ENCODE results near the gene ZFYVE21.

ZFYVE21 gene

DNA sequence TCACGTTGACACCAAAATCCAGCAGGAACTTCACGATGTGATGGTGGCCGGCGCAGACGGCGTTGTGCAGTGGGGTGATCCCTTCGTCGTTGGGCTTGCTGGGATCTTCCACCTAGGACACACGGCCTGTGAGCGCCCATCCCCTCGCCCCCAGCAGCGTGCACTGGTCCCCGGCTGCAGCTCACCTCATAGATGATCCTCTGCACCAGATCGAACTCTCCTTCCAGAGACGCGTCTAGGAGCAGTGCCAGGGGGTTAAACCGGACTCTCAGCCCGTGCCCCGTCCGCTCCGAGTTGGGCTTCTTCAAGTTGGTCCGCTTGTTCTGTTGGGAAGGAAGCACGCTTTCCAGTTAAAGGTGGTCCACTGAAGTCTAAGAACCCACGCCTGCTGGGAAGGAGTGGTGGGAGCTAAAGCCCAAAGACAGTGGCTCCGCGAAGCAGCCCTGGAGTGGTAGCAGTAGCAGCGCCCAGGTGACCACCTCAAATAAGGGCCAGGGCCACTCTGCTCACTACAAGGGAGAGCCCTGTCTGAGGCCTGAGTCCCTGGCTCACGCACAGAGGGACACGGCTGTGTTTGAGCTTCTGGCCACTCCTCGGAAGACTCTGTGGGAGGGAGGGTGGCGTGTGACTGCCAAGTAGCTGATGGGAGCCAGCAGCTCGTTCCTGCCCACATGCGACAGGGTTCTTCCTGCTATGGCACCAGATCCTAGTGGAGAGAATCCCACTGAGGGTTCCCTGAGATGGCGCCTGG lies 23.3 kb downstream of the ZFYVE21 start:
- DNase-seq: no peak

DNA sequence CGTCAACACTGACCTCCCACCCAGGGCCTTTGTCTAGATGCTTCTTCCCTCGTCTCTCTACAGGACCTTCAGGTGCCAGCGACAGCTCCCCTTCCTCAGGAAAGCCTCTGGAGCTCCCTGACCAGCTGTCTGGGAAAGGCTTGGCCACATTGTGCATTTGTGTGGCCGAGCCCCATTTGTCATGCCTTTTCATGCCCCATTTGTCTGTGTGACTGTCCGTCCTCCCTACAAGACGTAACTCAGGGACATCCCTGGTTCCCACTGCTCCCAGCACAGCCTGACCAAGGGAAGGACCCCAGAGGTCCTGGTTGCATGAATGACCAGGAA lies 23.8 kb downstream of the ZFYVE21 start:
- no peak for DNase-seq

DNA sequence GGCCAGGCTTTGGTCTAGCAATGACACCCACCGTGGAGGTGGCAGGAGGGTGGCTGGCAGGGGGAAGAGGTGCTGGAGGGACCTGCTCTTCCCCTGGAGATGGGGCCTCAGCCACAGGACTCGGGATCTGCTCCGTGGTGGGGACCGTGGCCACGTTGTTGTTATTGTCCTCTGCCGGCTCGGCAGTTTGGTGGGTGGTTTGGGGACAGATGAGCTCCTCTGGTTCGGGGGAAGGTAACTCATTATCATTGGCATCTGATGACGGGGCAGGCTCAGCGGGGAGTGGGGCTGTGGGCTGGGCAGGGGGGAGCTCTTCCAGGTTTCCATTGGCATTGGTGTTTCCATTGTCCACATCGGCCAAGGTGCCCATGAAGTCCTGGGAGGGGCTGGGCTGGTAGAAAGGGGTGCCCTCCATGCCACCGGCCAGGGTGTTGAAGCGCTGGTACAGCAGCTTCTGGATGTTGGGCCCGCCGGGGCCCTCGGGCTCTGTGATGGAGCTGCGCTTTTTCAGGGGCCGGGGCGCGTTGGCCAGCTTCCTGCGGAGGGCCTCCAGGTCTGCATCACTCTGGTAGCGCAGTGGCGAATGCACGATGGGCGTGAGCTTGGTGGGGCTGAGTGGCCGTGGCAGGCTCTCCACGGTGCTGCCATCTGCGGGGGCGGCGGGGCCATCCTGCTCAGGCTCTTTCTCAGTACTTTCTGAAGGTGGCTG lies 24.3 kb downstream of the ZFYVE21 start:
- no peak for DNase-seq

DNA sequence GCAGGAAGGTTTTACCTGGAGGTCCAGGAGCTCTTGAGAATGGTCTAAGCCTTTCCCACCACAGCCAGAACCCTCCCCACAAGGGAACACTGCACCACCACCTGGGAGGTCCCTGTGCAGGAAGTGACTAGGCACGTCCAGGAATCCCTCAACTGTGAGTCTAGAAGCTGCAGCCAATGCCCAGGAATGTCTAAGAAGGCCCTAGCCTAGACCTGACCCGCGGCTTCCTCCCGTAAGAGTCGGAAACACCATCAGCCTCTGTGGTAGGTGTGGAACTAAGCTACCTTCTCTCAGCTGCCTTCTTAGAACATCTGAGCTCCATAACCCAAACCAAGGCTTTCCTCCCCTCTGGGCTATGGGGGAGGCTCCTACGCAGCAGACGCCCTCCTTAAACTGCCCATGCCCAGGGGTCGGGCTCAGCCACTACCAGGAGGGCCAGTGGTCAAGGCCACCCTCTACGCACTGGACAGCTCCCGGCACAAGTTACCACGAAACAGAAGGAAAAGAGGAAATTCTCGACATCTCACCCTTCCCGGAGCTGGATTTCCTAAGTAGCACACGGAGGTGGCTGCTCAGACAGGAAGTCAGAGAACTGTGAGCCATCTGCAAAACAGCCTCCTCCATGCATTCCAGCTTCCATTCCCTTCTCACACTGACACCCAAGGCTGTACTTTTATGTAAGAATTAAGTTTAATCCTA lies 25.5 kb downstream of the ZFYVE21 start:
- DNase-seq: no peak

DNA sequence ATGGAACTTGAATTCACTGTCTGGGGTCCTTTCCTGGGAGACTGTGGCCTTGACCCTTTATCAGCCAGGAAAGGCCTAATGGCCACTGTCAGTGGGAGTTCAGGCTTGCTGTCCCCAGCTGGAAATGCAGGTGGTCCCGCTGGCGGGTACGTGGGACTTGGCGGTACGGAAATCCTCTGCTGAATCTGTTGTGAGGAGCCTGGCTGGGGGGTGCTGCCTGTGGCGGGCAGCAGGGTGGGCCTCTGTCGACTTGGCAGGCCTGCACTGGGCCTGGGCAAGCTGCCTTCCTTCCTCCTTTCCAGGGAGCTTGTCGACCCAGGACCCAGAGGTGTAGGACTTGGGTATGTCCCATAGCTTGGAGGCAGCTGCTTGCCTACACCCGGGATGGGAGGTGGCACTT lies 26.3 kb downstream of the ZFYVE21 start:
- DNase-seq: no peak

DNA sequence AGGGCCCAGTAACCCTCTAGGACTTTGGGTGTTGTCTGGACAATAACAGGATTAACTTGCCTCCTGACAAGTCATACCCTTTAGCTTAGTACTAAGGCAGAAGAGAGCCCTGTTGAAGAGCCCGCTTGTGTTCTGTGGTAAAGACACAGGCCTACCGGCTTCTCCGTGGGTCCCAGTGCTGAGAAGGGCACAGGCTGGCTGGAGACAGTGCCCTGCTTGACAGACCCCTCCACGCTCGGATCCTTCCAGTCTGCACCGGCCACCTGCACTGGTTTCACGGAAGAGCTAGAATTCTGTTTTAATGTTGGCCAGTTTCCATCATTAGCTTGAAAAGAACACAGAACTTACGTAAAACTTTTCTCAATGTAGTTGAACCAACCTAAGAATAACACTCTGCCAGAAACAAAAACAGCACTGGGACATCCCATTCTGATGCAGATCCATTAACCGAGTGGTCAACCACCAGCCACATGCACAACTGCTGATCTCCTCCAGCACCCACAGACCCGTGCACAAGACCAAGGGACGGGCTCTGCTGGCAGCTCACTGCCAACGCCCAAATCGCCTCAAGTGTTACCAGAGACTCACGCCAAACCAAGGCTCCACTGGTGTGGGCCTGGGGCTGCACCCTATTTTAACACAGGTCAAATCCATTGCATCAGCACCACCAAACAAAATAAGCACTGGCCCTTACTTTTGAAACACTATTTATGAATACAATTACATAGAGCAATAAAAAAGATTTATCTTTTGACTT lies 27.1 kb downstream of the ZFYVE21 start:
- no peak for DNase-seq

DNA sequence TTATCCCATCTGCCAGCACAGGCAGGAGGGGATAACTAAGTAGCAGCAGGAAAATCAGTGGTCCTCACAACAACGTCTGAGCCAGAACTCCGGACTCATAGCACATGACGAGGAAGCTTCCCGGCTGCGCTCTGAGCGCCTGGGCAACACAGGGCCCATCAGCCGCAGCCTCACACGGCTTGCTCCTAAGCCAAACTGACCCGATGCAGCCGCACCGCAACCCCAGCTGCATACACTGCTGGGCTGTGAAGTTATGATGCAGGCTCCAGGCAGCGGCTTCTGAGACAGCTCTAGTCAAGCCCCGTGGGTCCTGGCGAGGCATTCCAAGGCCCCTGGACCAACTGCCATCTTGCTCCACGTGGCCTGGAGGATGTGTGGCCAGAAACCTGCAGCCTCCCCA lies 28.1 kb downstream of the ZFYVE21 start:
- no peak for DNase-seq

DNA sequence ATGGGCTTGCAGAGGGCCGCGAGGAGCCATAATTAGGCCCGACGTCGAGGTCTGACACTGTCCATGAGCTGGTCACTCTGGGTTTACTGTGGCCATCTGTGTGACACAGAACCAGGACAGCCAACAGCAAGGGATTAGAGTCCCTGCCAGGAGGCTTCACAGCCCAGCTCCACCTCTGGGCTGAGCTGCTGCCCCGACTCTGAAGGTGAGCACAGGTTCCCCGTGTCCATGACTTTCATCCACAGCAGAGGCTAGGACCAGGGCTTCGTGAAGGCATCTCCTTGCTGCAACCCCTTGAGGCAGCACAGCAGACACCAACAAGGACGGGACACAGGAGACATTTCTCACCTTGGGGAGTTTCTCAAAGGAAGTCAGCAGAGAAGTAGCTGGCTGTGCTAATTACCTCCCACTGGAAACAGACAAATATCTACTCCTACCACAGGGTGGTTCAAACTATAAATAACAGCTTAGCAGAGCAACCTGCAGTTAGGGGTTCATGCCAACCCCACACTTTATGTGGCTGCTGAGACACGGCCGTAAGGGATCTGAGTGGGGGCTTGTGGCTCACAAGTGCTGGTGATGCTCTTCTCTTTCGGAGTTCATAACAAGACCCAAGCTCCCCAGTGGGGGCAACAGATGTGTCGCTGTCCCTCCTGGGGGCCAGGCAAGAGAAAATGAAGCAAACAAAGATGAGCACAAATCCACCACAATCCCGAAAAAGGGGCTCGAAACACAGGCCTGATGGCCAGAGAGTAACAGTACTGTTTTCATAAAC lies 29.2 kb downstream of the ZFYVE21 start:
- DNase-seq: no peak

DNA sequence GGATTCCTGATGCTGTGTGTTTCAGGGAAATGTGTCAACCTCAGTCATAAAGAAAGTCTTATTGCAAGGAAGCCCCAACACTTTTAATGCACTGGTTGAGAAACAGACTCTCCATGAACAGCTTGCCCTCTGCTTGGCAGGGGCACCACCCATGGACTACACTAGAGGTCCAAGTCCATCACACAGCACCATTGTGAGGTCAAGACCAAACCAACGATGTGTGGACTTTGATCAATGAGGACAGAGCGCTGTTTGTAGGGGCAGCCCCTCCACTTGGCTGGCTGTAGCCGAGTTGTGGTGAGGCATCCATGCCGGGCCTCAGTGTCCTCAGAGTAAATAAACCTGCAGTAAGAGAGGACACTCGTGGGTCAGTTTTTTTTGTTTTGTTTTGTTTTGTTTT lies 29.8 kb downstream of the ZFYVE21 start:
- DNase-seq: no peak

DNA sequence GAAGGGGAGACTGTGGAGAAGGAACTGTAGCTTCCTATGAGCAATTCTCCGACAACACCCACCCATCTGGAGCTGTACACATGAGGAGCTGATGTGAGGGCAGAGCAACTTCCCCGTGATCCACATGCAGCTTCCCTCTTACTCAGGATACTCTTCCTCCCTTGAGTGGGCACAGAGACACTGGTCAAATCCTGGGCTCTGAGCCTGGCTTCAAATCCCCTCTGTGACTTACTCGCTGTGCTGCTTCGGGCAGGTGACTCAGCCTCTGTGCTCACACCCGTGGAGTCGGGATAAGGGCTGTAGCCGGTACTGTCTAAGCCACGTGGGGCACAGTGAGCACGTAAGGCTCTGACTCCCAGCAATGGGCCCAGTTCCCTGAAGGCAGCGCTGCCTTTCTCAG lies 31.1 kb downstream of the ZFYVE21 start:
- DNase-seq: no peak

DNA sequence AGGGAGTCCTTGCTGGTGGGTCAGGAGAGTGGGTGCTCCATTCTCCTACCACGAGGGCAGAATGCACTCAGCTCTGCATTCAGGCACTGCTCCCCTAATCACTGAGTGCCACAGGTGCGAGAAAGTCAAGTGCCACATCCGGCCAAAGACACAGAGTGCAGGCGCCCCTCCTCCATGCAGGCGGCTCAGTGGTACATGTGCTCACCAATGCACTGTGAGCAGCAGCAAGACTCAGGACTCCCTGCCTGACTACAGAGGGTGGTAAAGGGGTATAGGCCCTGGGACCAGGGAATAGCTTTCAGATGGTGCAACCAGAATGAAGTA lies 32.9 kb downstream of the ZFYVE21 start:
- DNase-seq: peak in 2 of 3 experiments; percentile 13 to 48

DNA sequence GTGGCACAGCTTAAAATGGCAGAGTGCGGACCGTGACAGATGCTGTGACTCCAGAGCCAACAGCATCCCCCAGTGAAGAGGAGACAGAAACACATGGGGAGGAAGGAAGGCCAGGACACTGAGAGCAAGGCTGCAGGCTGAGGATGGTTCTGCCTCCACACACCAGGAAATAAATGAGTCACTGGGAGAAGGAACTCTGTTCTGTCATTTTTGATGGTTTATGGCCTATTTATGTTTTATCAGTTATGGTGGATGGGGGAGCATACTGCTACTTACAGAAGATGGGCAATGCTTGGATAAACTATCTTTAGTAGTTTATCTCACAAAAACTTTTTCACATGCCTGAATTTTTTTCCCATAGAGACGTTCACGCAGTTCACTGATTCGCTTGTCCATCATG lies 33.8 kb downstream of the ZFYVE21 start:
- DNase-seq: no peak

DNA sequence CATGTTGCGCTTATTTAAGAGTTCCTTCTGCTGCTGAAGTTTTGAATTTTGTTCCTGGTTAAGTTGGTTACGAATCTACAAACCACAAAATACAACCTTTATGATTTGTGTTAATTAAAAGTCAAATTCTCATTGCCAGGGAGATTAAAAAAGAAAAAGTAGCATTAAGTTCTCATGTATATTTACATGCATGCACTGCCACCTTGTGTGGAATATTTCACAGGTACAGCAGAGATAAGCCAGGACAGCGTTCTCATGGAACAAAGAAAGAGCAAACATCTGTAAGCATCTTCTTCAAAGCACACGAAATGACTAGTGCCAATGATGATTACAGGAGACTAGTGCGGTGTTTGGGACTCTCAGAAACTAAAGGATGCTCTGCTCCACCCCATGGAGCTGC lies 34.2 kb downstream of the ZFYVE21 start:
- peak in 1 of 3 experiments; percentile 10 for DNase-seq

DNA sequence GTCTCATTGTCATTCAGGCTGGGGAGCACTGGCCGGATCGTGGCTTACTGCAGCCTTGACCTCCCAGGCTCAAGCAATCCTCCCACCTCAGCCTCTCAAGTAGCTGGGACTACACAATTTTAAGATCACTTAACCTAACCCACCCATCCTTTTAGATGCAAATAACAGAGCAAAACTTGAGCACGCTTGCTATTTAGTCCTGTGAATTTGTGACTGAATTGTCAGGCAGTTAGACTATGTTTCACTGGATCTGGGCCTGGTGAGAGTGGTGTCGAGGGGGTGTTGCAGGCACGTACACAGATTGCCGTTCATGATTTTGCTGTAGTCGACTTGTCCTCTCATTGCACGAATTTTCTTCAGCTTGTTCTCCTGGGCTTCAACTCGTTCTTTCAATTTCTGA lies 38.2 kb downstream of the ZFYVE21 start:
- DNase-seq: no peak

DNA sequence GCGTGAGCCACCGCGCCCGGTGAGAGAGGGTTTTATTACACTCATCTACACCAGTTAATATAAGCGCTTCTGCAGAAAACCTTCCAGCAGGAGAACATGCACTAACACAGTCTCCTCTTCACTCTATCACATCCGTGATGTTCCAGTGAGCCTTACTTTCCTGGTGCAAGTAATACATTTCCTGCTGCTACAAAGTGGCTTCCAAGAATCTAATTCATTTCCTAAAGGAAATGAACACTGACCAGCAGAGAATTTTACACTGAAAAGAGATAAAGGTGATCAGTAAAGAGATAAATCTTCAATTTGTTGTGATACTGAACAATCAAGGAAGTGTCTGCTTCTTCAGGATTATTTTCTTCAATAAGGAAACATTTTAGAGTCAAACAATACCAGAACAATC lies 39.5 kb downstream of the ZFYVE21 start:
- no peak for DNase-seq

DNA sequence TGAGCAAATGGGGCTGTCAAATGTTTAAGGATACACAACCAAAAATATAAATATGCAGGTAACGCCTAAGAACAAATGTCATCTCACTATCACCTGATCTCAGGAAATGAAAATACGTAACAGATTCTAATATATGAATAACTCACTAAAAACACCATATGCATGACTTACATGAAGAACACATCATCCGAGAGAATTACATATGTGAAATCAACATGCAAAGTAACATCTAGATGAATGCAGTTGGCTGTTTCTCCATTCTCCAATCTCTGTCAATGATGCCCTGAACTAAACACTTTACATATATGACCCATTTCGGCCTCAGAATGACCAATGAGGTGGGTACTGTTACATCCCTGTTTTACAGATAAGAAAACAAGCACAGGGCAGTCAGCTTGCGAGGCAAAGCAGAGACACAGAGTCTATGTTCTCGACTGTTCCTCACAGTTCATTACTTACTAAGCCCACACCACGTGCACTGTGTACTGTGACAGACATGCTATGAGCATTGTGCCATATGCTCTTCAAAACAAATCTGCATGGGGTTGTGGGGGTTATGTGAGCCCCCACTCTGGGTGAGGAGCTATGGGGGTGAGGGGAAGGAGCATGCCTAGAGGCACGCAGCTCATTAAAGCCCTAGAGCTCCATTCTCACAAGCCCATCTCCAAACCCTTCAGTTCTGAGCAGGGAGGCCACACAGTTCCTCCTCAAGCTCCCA lies 42.6 kb downstream of the ZFYVE21 start:
- DNase-seq: no peak

DNA sequence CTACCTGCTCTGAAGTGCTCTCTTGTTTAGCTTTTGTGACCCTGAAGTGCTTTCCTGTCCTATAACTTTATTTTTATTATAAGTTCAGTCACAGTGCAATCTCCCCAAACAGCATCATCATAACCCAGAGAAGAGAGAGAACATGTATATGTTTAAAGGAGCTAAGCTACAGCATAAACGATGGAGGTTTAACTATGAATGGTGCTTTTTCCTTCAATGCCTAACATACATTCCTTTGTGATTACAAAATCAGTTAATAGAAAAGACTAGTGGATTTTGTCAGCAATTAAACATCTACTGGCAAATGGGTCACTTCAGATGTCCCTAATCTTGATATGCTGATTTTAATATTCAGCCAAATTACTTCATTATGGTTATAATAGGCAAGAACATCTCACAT lies 46.4 kb downstream of the ZFYVE21 start:
- DNase-seq: no peak

DNA sequence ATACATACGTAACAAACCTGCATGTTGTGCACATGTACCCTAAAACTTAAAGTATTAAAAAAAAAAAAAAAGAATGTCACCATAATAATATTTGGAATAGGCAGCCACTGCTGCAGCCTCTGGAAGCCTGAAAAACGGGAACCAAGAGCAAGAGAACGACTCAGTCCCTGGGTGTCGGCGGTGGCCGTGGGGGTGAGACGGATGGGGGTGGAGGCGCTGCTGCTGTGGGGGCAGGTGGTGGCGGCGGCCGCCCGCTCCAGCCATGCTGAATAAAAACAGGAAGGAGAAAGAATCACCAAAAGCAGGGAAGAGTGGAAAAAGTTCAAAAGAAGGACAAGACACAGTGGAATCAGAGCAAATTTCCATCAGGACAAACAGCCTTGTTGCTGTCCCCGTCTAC lies 46.9 kb downstream of the ZFYVE21 start:
- no peak for DNase-seq

DNA sequence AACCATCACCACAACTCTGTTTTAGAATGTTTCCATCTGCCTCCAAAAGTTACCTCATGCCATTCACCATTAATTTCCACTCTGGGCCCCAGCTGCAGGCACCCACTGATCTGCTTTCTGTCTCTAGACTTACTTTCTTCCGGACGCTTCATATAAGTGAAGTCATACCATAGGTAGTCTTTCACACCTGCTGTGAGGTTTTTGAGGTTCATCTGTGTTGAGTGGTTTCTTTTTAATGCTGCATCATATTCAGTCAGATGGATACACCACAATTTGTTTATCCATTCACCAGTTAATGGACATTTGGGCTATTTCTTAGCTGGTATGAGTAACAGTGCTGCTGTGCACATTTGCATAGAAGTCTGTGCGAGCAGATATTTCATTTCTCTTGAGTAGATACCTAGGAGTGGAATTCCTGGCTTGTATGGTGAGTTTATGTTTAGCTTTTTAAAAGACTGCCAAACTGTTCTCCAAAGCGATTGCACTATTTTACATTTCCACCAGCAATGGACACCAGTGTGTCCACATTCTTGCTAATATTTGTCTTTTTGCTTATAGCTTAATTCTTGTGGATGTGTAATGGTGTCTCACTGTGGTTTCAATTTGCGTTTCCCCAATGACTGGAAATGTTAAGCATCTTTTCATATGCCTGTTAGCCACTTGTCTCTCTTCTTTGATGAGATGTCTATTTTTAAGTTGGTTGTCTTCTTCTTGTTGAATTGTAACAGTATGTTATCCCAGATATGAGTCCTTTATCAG lies 48.3 kb downstream of the ZFYVE21 start:
- DNase-seq: no peak

DNA sequence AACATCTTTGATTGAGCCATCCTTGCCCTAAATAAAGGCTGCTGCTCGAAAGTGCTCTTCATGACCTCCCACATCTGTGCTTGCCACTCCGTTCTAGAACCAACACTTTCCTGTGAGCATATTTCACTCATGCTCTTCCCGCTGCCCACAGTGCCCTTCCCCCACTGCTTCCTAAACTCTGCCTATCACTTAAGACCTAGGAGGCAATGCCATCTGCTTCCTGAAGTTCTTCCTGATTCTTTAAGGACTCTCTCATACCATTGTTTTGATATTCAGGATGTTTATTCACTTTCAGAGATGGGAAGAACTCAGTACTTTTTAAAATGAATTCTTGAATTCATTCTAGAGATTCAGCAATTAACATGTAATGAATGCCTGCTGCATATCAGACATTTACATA lies 49.9 kb downstream of the ZFYVE21 start:
- DNase-seq: no peak

DNA sequence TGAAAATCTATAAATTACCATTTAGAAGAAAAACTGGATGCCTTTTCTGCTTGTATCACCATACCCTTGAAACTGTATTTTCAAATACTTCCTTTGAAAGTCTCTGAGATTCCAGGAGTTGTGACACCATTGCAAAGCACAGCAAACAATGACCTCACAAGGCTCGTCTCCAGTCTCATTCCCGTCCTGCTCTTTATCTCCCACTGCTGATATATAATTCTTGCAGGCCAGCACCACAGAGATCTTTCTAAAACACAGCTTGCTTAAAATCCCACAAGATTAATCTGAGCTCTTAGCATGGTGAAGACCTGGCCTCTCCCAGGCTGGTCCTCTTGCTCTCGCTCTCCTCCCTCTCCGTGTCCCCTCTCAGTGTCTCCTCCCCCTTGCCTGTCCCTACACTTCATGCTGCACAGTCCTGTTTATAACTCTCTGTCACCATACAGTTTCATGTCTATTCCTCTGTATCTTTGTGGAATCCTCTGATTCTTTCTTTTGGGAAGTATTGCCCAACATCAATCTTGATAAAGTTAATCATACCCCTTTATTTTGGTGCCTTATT lies 51.8 kb downstream of the ZFYVE21 start:
- no peak for DNase-seq

All from NCI-H1417 (cell line).